ENCODE results near the gene KLRG1. TPM values are rescaled to one million over a fixed set of nuclear protein-coding genes. Genes with fewer than 3 reads are reported as not detected.

Gene KLRG1
- total and polyA plus RNA-seq, 9 of the 15 experiments (the other 6 are each of a cell fraction or from before 2014, with no cell fraction given), result 1.4 to 7.2 (median 2.1) TPM

DNA sequence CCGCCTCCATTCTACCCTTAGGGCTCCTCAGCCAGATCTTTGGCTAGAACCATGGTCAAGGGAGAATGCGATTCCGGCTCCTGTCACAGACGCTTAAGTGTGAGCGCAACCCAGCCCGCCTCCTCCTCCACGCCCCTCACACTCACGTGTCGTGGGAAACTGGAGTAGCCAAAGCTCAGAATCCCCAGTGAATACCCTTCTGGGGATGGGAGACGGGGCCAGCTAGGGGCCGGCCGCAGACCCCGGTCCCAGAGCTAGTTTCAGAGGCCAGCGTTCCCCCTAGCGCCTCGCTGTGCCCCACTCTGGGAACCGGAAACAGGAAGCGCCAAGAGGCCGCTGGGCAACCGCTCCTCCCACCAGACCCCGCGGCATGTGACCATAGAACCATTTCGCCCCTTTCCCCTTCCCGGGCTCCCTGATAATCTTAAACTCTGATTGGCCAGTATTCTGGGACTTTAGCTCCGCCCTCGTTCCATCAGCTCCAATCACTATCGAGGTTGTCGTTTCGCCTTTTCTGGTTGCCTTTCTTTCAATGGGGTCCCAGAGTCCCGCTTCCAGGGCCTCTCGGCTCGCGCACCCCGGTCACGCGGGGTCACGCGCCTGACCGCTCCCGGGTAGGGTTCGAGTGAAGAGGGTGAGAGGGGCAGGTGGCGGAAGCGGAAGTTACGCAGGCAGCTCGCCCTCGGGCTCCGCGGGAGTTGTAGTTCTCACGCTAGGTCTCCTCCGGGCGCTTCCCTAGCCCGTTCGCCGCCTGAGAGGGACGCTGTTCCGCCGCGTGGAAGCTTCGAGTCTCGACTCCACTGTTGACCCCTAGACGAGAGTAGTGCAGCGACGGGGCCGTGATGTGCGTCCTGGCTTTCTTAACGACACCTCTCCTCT, 39.8 kb upstream of the KLRG1 start, which contains the start of gene M6PR (continued):
- TF ChIP-seq, protein P1, sequence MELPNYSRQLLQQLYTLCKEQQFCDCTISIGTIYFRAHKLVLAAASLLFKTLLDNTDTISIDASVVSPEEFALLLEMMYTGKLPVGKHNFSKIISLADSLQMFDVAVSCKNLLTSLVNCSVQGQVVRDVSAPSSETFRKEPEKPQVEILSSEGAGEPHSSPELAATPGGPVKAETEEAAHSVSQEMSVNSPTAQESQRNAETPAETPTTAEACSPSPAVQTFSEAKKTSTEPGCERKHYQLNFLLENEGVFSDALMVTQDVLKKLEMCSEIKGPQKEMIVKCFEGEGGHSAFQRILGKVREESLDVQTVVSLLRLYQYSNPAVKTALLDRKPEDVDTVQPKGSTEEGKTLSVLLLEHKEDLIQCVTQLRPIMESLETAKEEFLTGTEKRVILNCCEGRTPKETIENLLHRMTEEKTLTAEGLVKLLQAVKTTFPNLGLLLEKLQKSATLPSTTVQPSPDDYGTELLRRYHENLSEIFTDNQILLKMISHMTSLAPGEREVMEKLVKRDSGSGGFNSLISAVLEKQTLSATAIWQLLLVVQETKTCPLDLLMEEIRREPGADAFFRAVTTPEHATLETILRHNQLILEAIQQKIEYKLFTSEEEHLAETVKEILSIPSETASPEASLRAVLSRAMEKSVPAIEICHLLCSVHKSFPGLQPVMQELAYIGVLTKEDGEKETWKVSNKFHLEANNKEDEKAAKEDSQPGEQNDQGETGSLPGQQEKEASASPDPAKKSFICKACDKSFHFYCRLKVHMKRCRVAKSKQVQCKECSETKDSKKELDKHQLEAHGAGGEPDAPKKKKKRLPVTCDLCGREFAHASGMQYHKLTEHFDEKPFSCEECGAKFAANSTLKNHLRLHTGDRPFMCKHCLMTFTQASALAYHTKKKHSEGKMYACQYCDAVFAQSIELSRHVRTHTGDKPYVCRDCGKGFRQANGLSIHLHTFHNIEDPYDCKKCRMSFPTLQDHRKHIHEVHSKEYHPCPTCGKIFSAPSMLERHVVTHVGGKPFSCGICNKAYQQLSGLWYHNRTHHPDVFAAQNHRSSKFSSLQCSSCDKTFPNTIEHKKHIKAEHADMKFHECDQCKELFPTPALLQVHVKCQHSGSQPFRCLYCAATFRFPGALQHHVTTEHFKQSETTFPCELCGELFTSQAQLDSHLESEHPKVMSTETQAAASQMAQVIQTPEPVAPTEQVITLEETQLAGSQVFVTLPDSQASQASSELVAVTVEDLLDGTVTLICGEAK (IDR thresholded peaks at IDR 0.05), result peak; percentile 97
- TF ChIP-seq, protein P1 (CRISPR knock-in tag; IDR thresholded peaks at IDR 0.05), result no peak
- TF ChIP-seq ZNF274 (IDR thresholded peaks at IDR 0.05; ENCODE audit: borderline replicate concordance, low read depth, low read length), result no peak
- TF ChIP-seq, protein P2, sequence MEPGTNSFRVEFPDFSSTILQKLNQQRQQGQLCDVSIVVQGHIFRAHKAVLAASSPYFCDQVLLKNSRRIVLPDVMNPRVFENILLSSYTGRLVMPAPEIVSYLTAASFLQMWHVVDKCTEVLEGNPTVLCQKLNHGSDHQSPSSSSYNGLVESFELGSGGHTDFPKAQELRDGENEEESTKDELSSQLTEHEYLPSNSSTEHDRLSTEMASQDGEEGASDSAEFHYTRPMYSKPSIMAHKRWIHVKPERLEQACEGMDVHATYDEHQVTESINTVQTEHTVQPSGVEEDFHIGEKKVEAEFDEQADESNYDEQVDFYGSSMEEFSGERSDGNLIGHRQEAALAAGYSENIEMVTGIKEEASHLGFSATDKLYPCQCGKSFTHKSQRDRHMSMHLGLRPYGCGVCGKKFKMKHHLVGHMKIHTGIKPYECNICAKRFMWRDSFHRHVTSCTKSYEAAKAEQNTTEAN (CRISPR knock-in tag; IDR thresholded peaks at IDR 0.05), result no peak; the same call in 1 of the 2 replicates
- TF ChIP-seq MEIS2 (IDR thresholded peaks at IDR 0.05; ENCODE audit: partially characterized antibody), result no peak
- TF ChIP-seq FOXA3 (CRISPR knock-in tag; conservative IDR thresholded peaks at IDR 0.05 in 1 of 2, IDR thresholded peaks at IDR 0.05 in 1 of 2), result 0 out of 4 replicates have a peak, but pooled peaks of 1 of the 2 experiments have one; percentile 23
- peak; percentile 46; the same call in 1 of the 2 replicates for TF ChIP-seq CBFA2T2 (conservative IDR thresholded peaks at IDR 0.05)
- TF ChIP-seq L3MBTL2 (IDR thresholded peaks at IDR 0.05), result peak; percentile 94
- TF ChIP-seq, protein P3, sequence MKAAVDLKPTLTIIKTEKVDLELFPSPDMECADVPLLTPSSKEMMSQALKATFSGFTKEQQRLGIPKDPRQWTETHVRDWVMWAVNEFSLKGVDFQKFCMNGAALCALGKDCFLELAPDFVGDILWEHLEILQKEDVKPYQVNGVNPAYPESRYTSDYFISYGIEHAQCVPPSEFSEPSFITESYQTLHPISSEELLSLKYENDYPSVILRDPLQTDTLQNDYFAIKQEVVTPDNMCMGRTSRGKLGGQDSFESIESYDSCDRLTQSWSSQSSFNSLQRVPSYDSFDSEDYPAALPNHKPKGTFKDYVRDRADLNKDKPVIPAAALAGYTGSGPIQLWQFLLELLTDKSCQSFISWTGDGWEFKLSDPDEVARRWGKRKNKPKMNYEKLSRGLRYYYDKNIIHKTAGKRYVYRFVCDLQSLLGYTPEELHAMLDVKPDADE (conservative IDR thresholded peaks at IDR 0.05; ENCODE audit: control insufficient read depth, low read depth, low read length), result peak; percentile 50; the same call in 1 of the 2 replicates
- TF ChIP-seq, protein P4, sequence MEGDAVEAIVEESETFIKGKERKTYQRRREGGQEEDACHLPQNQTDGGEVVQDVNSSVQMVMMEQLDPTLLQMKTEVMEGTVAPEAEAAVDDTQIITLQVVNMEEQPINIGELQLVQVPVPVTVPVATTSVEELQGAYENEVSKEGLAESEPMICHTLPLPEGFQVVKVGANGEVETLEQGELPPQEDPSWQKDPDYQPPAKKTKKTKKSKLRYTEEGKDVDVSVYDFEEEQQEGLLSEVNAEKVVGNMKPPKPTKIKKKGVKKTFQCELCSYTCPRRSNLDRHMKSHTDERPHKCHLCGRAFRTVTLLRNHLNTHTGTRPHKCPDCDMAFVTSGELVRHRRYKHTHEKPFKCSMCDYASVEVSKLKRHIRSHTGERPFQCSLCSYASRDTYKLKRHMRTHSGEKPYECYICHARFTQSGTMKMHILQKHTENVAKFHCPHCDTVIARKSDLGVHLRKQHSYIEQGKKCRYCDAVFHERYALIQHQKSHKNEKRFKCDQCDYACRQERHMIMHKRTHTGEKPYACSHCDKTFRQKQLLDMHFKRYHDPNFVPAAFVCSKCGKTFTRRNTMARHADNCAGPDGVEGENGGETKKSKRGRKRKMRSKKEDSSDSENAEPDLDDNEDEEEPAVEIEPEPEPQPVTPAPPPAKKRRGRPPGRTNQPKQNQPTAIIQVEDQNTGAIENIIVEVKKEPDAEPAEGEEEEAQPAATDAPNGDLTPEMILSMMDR (IDR thresholded peaks at IDR 0.05 in 2 of 3, conservative IDR thresholded peaks at IDR 0.05 in 1 of 3; ENCODE audit: insufficient read depth in 2 of 3, low read depth in 1 of 3, low read length in 3 of 3), result peak; percentile 65 to 76 (median 72)

All from K562 (cell line).